HS-27A (cell line): Measurements from ENCODE around the gene ARL2BP.

Experiments used
- DNase-seq: peaks from one replicate; pipeline ENCODE4 v3.0.0-alpha.2; 2012; ENCODE audit warnings: low read depth, missing footprints

Gene ARL2BP

DNA sequence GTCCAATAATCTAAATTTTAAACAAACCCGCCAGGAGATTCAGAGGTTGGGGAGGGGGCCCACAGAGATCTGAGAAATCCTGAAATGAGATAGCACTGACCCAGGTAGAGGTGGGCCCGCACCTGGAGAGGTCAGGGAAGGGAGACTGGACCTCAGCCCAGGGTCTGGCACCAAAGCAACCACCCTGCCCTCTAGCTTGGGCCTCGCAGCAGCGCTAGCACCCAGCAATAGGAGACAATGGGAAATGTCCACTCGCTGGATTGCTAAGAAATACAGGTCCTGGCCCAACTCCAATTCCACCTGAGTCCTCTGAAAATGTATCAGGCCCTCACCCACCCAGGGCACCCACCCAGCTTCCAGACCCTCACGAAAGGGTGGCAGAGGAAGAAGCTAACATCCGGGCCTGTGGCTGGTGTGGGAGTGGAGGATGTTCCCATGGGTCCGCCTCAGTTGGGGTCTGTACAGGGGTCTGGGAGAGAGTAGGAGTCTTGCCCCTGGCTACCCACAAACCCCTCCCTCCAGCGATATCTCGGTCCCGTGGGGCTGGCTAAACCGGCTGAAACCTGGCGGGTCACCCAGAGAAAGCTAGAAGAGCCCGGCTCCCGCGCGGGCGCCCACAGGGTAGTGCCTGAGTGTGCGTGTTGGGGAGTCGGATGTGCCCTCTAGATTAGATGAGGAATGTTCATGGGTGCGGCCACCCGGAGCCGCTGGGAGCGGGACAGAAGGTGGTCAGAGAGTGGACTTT lies 38.3 kb downstream of the ARL2BP start:
- DNase-seq: no peak

DNA sequence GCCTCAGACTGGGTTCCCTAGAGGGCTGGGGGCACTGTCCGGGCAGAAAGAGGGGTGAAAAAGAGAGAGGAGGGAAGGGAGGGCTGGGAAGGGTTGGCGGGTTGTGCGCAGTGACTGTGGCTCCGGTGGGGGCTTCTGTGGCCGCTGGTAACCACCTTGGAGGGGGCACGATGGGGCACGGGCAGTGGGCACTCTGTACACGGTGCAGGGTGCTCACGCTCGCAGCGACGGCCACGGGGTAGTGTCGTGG lies 38.8 kb downstream of the ARL2BP start:
- no peak for DNase-seq

DNA sequence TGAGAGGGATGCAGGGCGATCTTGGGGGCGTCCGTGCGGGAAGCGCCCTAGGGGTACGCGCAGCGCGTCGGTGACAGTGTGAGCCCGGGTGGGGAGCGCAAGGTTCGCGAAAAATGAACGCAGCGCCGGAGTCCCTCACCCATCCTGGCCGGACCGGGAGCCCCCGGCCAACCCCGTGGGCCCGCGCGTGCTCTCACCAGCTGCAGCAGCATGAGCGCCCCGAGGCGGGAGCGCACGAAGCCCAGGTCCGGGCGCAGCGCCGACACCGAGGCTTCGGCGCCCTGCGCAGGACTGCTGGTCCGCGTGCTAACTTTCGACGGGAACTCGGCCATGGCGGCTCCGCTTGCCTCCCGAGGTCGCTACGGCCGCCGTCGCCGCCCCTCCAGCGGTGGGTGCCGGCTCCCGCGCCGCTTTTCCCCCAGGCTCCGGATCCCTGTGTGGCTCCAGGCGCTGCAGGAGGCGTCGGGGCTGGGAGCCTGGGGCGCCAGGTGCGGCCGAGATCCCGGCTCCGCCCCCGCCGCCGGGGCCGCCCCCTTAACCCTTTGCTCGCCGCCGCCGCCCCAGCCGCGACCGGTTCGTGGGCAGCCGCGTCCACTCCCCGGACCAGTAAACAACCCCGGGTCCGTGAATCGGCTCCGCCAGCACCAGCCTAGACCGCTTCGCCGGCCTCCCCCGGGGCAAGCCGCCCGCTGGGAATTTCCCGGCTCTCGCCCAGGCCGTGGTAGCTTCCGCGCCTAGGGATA lies 39.3 kb downstream of the ARL2BP start, which contains the start of gene PLLP:
TSS of gene PLLP (minus strand) at position 464 of the 743 bp plus-strand sequence. CDS start at position 332, 132 bp downstream.
- DNase-seq: no peak

DNA sequence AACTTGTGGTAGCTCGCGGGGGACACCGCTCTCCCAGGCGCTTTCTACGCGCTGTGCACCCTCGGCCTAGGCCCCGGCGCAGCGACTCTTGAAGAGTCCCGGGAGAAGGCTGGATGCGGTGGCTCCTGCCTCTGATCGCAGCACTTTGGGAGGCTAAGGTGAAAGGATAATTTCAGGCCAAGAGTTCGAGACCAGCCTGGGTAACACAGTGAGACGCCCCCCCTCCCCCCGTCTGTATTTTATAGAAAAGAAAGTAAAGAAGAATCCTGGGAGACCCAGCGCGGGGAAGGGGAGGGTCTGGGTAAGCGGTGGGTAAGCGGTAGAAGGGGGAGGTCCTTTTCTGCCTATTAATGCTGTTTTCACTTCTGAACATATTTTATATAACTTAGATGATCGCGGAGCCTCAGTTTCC lies 39.9 kb downstream of the ARL2BP start:
- DNase-seq: no peak

DNA sequence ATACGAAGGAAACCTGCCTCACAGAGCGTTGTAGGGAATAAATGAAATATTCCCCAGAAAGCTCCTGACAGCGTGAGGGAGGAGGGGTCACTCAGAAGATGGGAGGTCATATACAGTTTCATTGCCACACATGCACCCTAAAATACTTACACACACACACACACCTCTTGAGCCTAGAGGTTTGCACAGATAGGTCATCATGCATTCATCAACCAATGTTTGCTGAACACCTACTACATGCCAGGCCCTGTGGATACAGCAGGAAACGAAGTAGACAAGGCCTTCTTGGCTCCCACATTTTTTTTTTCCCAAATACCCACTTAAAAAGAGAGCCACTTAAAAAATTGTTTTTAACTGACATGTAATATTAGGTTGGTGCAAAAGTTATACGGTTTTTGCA lies 40.3 kb downstream of the ARL2BP start:
- no peak for DNase-seq

DNA sequence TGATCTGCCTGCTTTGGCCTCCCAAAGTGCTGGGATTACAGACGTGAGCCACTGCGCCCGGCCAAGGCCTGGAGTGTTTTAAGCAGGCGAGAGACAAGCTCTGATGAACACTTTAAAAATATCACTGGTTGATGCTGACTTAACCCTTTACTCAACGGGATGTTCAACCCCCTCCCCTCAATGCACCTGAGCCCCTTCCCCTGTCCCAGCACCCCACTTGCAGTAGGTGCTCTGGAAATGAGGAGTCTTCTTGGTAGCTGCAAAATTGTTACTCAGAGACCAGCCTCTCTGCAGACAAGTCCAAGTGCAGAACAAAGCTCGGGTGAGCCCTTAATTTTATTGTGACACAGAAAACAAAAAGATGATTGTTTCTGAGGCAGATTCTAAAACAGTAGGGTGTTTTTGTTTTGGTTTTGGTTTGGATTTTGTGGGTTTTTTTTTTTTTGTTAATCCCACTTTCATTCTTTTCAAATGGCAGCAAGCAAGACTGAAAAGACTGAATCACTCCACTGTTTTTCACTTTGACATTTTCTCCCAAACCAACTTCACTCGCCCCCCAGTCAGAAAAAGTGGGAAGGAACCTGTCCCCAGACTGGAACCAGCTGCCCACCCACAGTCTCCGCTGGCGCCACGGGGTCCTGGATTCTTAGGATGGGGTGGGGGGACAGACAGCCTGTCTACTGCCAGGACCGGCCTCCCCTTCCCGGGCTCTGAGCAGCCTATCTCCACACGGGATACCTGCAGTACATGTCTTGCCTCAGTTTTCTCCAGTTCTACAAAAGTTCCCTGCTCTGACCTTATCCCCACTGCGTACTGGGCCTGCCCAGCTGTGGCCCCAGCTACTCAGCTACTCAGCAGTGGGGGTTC lies 44.6 kb downstream of the ARL2BP start:
- DNase-seq: no peak

DNA sequence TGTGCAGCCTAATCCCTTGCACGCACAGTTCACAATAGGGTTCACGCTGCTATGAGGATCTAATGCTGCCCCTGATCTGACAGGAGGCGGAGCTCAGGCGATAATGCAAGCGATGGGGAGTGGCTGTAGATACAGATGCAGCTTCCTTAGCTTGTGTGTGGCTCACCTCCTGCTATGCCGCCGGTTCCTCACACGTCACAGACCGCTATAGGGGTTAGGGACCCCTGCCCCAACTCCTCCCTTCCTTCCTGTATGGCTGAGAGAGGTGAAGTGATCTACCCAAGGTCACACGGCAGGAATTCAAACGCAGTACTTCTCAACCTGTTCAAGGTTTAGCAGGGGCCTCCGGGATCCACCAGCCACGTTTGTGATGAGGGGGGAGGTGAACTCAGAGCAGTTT lies 52.8 kb downstream of the ARL2BP start:
- DNase-seq: no peak

DNA sequence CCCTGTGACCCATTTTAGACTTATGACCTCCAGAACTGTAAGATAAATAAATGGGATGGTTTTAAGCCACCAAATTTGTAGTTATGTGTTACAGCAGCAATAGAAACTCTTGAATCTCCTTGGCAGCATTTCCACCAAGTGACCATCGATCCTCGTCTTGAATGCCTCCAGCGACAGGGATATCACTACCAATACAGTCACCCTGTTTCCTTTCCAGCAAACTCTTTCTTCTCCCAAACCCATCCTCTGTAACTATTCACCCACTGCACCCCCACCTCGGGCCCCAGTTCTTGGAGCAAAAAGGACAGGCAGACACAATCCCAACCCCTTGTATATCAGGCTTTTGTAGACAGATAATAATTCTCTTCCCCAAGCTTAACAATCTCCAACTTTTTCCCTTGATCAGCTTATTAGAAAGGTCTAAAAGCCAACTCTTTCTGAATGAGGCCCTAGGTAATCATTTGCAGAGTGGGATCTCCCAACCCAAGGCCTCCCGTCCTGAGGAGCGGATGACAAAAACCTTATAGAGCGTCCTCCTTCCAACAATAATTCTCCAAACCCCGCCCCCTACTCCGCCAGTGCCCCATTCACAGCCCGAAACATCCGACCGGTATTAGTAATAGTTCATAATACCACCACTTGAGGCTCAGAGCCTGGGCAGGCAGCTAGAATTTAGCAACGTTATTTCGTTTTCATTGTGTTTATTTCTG lies 54.1 kb downstream of the ARL2BP start:
- no peak for DNase-seq

DNA sequence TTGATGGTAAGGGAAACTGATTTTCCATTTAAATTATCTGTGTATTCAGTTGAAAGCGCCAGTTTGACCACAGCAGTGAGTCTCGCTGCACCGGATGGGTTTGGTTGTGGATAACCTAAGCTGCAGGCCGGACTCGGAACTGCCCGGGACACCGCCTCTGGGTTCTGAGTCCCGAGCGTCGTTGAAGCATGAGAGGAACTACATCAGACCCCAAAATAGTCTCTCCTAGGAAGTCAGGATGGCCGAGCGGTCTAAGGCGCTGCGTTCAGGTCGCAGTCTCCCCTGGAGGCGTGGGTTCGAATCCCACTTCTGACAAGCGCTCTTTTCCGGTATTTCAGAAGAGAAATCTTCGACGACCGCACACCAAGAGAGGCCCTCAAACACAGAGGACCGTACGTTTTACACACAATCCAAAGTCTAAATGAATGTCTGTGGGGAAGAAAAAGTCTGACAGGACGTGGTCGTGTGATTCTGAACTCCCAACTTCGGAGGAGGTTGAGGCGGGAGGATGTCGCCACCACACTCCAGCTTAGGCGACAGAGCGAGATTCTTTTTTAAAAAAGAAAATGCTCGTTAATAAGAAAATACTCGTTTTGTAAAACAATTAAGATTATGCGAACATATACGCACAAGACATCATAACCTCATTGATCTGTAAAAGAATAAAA lies 54.8 kb downstream of the ARL2BP start:
- DNase-seq: peak; percentile 96

DNA sequence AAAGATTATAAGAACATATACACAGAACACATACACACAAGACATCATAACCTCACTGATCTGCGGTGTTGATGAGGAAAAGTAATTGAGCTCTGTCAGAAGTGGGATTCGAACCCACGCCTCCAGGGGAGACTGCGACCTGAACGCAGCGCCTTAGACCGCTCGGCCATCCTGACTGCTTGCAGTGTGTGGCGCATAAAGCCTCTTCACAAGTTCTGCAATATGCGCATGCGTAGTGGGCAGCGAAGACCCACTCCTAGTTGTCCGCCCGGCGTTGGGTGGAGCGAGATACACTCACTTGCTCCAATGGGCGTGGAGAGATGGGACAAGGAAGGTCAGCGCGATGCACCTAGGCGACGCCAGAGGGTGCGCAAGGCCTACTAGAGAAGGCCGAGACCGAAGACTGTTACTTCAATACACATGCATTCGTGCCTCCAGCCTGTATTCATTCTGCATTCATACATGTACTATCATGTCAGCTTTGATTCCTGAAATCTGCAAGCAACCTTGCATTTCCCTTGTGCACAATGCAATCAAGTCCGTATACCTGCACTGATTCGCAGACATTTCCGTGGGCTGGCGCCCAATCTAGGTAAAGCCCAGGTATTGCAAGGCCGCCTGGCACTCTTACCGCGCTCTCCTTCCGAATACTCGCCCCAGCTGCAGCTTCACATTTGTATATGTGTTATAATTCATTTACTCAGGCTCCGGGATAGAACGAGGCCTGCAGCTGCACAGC lies 55.5 kb downstream of the ARL2BP start:
- DNase-seq: peak; percentile 98

DNA sequence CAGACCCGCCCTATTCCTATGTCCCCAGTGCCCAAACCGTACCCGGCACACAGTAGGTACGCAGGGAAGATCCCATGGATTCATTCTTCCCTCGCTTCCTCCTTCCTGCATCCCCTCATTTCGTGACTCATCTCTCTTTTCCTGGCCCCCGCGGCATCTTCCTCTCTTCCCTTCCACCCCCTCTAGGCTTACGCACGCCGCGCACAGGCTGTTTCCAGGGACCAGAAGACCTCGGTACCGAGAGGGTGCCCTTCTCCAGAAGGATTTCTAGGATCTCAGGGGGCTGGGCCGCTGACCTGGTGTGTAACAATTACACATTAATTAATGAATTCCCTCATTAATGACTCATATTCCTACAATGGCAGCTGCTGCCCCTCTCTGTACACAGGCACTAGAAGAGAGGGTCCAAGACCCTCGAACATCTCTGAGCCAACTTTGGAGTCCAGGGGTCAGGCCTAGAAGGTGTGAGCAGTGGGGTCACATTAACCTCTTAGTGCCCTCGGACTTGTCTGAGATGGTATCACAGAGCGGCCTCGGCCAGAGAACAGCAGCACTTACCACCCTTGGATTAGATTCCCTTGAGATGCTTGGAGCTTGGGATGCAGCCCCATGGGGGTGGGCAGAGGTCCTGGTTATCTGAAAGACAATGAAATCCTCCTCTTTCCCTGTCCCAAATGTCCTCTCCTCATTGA lies 56.2 kb downstream of the ARL2BP start:
- no peak for DNase-seq
